ENCODE measurements around the gene GALNT7.

Gene GALNT7

DNA sequence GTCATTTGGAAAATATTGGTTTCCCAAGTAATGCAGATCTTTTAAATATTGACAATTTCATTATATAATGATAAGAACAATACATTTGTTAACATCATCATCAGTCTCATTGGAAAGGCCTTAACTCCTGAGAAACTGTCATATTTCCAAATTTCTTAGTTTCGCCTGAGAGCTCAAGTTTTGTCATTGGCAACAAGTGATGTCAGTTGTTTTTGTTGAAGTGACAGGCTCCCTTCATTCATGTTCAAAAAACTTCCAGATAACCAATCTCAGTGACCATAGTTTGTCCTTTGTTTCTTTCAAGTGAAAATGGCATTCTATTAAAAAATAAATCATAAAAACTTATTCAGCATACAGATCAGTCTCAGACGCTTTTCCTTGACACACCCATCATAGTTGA is 93.8 kb downstream of the GALNT7 start:
- DNase-seq, result no peak

DNA sequence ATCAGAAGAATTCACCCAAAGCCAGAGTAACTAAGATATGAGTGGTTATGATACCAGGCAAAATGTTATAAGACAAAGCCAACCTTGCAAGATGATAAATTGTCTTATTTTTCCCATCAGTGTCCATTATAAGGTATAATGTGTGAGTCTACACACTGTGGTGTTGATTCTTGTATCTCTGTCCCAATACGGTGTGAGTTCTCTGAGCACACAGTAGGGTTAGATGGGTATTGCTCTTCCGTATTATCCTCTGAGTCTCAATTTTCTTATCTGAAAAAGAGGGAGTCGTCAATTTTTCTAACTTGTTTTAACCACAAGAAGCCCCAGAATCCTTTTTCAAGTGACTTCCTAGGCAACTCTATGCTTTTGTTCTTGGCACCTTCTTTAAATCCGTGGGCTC is 95.6 kb downstream of the GALNT7 start:
- DNase-seq, result no peak

DNA sequence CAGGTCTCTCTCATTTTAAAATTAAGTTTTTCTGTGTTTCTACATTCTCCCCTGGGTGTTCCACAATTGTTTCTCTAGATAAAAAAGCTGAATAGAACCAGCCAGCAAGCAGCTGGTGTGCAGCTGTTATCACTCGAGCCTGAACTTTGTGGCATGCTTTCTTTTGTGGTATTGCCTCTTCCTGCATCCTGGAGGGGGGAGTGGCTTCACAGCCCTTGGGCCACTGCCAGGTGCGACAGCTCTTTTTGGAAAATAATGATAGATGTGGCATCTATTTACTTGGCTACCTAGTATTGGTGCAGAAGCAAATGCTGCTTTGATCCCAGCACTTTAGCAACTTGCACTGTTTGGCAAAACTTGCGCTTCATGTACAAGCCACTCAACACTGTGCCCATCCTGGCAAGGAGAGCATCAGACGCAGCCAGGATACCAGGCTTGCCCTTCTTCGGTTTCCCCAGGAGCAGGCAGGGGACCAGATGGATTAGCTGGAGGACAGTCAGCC is 96.1 kb downstream of the GALNT7 start:
- DNase-seq, result peak in 3 of 56 donors; percentile 2 to 26 (median 8)

DNA sequence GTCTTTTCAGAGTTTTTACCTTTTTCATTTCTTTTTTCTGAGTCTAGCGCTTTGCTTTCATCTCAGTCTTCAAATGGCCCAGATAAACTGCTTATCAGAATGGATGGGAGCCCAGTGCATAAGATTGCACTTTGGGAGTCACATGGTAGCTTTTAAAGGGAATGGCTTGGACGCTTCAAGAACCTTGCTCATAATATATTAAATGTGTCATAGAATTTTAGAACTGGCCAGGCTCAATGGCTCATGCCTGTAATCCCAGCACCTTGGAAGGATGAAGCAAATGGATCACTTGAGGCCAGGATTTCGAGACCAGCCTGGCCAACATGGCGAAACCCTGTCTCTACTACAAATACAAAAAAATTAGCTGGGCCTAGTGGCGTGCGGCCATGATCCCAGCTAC is 97.1 kb downstream of the GALNT7 start:
- no peak for DNase-seq

DNA sequence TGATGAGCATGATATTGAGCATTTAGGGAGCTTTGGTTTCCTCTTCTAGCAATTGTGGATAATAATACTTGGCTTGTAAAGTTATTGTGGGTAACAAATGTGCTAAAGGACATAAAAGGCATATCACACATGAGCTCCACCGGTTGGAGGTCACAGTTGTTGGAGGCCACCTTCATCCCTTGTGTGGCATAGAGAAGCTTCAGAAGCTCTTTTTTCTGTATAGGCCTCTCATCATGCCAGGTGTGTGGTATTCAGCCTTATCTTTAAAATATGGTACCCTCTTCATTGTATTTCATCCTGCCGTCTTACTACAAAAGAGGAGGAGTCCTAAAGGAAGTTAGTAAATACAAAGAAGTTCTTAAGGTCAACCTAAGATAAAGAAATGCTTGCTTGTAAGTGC is 99.1 kb downstream of the GALNT7 start:
- no peak for DNase-seq

DNA sequence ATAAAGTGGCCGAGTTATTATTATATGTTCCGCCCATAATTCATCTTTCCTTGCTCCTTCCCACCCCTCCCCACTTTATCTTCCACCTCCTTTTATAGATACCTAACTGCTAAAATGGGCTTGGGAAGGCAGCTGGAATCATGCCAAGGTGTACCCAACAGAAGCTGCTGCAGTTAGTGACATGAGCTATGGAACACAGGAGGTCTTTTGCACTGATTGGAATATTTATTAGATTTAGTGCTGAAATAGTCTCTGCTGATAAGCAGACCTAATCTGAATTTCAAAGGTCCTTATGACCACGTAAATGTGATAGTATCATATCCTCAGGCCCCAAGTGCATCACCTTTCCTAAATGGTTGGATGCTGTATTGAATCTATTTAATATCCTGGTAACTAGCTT is 100.7 kb downstream of the GALNT7 start:
- no peak for DNase-seq

DNA sequence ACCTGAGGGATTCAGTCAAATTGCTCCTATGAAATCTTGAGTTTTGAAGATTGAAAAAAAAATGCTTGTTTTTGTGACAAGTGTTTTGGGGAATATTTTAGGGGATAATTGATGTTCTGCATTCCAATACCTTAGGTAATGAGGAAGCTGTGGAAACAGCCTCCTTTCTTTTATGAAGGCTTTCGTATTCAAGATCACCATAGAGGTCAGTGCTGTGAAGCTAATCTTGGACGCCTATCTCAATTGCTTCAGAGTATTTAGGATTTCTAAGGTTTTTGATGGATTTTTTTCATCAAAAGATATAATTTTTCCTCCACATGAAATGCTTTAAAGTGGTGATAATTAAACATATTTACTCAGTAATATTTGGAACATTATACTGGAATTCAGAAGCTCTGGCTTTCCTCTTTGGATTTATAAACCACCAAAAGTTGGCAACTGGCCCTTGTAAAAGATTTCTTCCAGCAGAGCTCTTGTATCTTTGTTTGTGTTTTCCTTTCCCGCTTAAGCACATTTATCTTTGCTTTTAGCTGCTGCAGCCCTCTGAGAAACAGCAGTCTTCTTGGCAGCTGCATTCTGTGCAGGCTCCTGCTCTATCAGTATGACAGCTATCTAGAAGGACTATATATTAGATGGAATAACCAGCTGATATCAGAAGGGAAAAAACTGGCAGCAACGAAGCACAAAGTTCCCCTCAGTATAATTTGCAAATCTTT is 101.9 kb downstream of the GALNT7 start:
- DNase-seq, result peak in 1 of 56 donors; percentile 19

DNA sequence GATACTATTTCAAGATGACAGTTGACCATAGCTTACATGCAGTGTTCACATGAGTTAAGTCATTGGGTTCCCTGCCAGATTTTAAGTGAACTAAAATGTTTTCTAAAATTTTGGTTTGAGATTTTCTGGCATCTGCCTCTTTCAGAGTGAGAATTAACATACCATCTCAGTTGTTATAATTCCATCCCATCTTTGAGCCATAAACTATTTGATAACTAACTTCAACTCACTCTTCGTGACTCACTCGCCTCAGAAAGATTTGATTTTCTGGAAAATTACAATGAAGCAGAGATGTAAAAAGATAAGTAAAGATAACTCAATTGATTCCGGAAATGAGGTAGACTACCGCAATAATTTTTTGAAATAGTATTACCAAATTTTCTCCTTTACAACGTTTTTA is 103.7 kb downstream of the GALNT7 start:
- no peak for DNase-seq

DNA sequence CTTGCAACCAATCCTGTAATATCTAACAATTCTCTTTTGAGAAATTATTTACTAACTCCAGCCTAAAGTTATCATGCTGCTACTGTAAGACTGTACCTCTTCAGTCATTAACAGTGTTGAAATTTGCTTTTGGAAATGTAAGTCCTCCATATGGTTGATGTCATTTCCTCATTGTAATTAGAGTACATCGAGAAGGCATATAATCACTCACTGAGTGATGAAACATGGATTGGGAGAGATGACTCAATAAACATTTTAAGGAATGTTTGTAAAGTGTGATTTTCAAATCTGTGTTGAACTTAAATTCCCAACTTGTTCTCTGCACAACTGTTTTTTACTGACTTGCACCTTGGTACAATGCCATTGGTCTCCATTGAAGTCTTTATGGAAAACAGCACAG is 104.4 kb downstream of the GALNT7 start:
- no peak for DNase-seq

DNA sequence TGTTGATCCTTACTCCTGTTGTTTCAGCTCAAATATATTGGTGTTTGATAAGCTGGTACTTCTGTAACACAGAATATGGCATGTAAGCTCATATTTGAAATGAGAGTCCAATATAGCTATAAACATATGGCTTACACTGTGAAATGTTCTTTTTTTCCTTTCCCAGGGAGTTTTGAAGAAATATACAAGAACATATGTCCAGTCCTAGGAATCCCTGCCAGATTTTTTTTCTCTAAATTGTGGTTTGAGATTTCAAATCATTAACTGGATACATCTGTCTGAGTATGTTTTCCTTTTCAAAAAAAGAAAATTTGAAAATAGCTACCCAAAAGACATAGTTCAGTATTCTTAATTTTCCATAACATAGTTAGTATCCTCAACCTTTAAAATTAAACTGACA is 105.3 kb downstream of the GALNT7 start:
- no peak for DNase-seq

DNA sequence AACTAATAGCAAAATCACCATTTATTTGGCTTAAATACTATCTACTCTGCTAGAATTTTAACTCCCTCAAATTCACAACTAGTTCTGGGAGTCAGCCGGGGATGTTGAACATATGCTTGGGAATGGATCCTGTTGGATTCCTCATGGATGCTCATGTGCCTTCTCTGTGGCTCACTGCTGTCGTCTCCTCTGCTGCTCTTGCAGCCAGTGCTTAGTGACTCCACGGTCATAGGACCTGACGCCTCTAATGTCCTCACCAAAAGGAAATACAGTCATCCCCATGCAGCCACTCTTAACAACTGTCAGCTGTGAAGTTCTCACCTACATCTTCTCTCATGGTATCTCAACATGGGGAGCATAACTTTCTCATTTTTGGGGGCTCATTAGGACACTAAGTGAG is 106.1 kb downstream of the GALNT7 start:
- no peak for DNase-seq

DNA sequence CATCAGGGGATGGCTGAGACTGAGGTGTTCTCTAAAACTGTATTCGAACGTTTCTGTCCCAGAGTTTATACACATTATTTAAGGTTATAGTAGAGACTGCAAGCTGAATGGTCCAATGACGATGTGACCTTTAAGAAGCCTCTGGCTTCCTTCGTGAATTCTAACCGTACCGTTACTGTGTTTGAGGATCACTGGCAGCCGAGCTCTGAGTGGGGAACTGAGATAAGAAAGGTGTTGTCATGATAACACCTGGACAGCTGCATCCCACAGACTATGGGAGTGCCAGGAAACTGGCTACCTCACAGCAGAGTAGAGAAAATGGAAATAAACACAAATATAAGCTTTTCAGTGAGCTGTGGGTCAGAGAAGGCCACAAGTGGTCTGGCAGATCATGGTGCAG is 106.5 kb downstream of the GALNT7 start:
- no peak for DNase-seq

DNA sequence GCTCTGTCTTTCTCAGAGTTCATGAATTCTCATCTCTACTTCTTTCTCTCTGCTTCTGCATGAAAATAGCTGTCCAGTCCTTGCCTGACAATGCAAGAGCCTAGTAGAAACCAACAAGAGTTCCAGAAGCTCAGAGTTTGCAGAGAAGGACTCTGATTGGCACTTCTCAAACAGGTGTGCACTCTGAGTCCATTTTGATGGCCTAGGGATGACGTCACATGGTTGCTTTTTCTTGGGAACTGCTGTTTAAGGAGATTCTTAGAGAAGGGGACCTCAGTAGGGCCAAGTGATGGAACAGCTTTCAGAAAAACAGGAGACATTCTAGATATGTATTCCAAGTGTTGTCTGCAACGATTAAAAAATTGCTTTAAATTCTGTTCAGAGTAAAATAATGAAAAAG is 108.7 kb downstream of the GALNT7 start:
- DNase-seq, result no peak

DNA sequence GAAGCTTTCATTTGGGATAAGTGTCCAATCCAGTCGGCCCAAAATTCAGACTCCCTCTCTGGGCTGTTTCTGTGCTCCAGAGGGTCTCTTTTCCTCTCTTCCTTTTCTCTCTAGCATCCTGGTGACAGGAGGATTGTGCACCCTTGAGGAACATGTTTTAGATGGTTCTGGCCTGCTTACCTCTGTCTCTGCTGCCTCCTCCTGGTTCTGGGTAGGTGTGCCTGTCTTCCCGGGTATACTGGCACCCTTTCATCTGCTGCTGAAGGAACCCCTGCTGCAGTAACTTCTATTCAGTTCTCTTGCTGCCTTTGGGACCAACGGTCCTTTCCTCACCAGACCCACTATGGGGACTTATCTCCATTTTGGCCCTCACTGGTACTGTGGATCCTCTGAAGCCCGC is 112.4 kb downstream of the GALNT7 start:
- no peak for DNase-seq

DNA sequence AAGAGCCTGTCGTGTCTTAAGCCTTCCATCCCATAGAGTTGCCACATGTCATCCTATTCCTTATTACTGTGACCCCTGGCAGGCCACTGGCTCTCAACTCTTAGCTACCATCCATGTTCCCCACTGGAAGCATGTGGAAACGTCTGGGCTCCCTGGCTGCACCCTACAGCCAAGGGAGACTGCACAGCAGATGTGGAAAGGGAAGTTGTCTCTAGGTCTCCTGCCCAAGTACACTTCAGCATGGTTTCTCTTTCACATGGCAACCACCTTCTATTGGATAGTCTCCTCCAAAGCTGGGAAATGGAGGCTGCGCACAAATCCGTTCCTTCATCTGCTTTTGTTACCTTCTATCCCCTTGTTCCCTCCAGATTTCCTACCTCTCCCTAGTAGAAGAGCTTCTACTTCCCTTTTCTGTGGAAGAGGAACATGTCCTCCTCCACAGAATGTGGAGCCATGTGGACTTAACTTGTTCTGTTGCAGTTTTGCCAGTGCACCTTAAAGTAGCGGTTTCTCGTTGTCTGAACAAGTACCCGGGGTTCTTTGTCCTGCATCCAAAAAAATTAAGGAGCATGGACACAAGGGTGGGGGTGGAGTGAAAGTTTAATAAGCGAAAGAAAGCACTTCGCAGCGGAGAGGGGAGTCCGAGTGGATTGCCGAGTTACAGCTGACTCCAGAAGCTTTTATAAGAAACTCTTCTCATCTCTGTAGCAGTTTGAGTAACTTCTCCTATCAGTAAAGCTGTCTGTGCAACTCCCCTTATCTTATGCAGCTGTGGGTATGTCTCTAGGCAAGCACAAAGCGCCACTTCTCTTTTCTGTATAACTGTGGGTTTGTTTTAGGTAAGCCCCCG is 113.0 kb downstream of the GALNT7 start:
- peak in 1 of 56 donors; percentile 2 for DNase-seq

DNA sequence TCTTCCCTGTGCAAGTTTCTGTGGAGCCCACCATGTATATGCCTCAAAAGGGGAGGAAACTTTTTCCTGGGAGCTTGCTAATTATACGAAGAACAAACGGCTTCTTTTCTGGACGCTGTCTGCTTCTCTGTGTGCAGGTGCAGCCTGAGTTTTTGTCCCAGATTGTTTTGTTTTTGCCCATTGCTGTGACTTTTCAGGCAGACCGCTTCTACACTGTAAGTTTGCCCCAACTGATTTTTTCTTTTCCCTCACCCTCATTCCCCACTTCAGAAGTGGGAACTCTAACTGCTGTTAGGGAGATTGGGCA is 113.6 kb downstream of the GALNT7 start:
- DNase-seq, result no peak

DNA sequence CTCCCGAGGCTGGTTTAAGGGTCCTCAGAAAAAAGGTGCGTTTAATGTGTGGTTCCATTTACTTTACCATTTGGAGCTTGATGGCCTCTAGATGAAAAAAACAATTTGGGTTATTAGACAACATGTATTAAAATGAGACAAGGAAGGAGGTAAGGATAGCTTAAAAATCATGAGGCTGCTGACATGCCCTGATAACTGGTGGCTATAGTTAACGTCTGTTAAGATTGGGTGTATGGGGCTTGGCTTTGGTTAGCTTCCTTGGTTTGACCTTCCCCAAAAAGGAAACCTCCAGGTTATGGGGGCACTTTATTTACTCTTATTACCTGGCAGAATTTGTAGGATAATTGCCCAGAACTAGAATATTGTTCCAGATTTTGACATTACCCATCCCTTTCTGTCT is 114.0 kb downstream of the GALNT7 start:
- DNase-seq, result no peak

DNA sequence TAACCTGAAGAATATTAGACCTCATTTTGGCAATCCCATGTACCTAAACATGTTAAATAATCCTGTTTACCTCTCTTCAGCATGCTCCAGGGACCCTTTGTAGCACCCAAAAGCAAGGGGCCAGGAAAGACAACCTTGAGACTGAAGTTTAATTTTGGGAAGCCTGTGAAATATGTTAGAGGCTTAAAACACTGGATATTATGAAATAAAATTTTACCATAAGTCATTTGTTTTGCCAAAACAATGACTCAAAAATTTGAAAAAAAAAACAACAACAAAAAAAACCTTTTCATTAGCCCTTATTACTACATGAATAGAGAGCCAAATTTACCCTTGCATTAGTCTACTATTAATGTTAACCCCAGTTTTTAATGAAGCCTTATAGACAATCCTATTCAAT is 115.9 kb downstream of the GALNT7 start:
- DNase-seq, result no peak

DNA sequence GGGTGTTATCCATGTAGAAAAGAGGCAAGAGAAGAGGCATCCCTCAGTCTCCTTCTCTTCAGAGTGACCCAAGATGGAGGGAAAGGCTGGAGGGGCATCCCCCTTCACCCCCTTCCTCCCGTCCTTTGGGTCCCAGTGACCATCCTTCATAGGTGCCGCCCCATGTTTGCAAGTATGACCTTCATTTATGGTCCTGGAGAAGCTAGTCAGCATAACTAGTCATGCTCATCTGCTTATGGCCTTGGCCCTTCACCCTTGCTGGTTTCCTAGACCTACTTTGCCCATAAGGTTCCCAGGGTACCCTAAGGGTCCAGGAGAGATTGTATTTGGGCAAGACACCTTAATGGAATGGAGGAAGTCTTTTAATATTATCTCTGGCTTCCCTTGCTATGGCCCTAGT is 118.9 kb downstream of the GALNT7 start:
- DNase-seq, result no peak

DNA sequence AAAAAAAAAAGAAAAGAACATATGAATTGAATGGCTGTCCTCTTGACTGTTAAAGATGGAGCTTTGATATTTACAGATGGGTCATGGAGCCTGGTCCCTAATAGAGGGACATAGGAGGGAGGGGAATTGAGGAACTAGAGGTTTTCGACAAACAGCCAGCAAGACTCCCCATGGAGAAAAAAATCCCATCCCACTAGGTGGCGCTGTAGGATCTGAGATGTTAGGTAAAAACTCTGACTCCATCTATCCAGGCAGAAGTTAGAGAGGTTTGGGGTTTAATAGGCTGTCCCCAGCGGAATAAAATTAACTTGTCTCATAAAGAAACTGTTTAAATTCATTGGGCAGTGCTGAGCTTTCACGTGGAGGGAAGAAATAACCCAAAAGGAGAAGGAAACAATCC is 119.7 kb downstream of the GALNT7 start:
- peak in 16 of 56 donors; percentile 3 to 71 (median 26) for DNase-seq

DNA sequence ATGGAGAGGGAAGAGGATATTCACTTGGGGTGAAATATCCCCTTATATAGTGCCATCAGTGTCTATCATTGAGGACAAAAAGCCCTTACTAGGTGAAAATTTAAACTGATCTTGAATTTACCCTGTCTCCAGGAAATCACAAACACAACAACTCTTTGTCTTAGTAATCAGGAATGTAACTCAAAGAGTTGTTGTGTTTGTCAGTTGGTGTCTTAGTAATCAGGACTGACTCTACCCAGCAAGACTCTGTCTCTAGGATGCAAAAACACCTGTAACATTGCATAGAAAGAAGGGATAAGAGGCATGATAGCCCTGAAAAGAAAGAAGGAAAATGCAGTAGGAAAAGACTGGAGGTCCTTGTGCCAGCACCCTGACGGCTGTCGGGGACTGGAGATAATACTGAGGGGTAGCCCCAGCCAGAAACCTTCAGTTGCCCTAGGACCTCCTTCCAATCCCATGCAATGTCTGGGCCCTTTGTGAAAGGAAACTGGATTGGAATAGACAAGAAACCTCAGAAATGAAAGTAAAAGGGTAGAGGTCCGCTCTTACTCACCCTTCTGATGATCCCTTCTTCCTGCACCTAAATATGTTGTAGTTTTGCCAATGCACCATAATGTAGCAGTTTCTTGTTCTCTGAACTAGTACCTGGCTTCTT is 120.2 kb downstream of the GALNT7 start:
- no peak for DNase-seq

DNA sequence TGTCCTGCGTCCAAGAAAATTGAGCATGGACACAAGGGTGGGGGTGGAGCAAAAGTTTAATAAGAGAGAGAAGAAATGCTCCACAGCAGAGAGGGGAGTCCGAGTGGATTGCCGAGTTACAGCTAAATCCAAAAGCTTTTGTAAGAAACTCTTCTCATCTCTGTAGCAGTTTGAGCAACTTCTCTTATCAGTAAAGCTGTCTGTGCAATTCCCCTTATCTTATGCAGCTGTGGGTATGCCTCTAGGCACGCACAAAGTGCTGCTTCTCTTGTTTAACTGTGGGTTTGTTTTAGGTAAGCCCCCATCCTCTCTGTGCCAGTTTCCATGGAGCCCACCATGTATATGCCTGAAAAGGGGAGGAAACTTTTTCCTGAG is 120.7 kb downstream of the GALNT7 start:
- DNase-seq, result no peak

DNA sequence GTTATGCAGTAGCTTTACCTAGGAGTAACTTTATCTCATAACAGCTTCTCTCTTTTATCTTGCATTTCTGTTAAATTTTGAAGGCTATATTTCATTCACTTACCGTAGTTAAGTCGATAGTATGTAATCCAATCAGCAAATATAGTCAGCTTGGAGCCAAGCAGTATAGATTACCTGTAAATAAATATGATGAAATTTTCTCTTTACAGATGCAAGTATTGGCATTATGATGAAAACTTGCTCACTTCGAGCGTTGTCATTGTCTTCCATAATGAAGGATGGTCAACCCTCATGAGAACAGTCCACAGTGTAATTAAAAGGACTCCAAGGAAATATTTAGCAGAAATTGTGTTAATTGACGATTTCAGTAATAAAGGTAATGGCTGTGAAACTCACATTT is 123.3 kb downstream of the GALNT7 start:
- DNase-seq, result no peak
